ENCODE measurements around the gene ERVFRD-1.

- TF ChIP-seq CTCF (IDR thresholded peaks at IDR 0.05; ENCODE audit: insufficient read depth, low read length) (no peak), POLR2AphosphoS5 (IDR thresholded peaks at IDR 0.05; ENCODE audit: low read depth) (no peak)
These were observed 21.8 kb upstream of the ERVFRD-1 start for GRCh38 chr6:11133281-11133680.
